GM23248 (cell line): ENCODE data around the gene ADAT3. TPM values are rescaled to one million over a fixed set of nuclear protein-coding genes. Genes with fewer than 3 reads are reported as not detected.

Experiments
- DNase-seq: peaks from one replicate; pipeline ENCODE4 v3.0.0-alpha.2; 2015
- H2AFZ ChIP-seq: fragments of 200-600 bp; sonication (generic); 2 replicates; pipeline ENCODE4 v1.6.1; 2016; ENCODE audit warnings: antibody characterized with exemption
- H3F3A ChIP-seq: fragments of 200-600 bp; sonication (generic); 2 replicates; pipeline ENCODE4 v1.6.1; 2016; ENCODE audit warnings: mild to moderate bottlenecking, antibody characterized with exemption, mixed run types; ENCODE audit not compliant: insufficient read depth
- H3K27ac ChIP-seq: fragments of 200-600 bp; sonication (generic); 2 replicates; pipeline ENCODE4 v1.5.1; 2016; ENCODE audit warnings: mild to moderate bottlenecking
- H3K27me3 ChIP-seq: fragments of 200-600 bp; sonication (generic); replicated peaks from 2 replicates; pipeline ENCODE4 v1.6.1; 2016; ENCODE audit warnings: mild to moderate bottlenecking; ENCODE audit not compliant: insufficient read depth
- H3K36me3 ChIP-seq: fragments of 200-600 bp; sonication (generic); 2 replicates; pipeline ENCODE4 v1.6.1; 2016; ENCODE audit warnings: low read depth, mild to moderate bottlenecking
- H3K4me1 ChIP-seq: fragments of 200-600 bp; sonication (generic); 2 replicates; pipeline ENCODE4 v1.6.1; 2016; ENCODE audit warnings: mild to moderate bottlenecking; ENCODE audit not compliant: insufficient read depth
- H3K4me2 ChIP-seq: fragments of 200-600 bp; sonication (generic); one replicate; pipeline ENCODE4 v1.6.1; 2016; ENCODE audit warnings: mild to moderate bottlenecking; ENCODE audit not compliant: unreplicated experiment
- H3K4me3 ChIP-seq: fragments of 200-600 bp; sonication (generic); 2 replicates; pipeline ENCODE4 v1.5.1; 2016; ENCODE audit warnings: mild to moderate bottlenecking
- H3K79me2 ChIP-seq: fragments of 200-600 bp; sonication (generic); 2 replicates; pipeline ENCODE4 v1.6.1; 2016; ENCODE audit warnings: mild to moderate bottlenecking; ENCODE audit not compliant: insufficient read depth
- H3K9ac ChIP-seq: fragments of 200-600 bp; sonication (generic); 2 replicates; pipeline ENCODE4 v1.6.1; 2016; ENCODE audit warnings: mild to moderate bottlenecking
- H3K9me2 ChIP-seq: fragments of 200-600 bp; sonication (generic); 2 replicates; pipeline ENCODE4 v1.6.1; 2016; ENCODE audit warnings: mixed run types, mild to moderate bottlenecking, moderate library complexity; ENCODE audit not compliant: insufficient read depth
- H3K9me3 ChIP-seq: fragments of 200-600 bp; sonication (generic); one replicate; pipeline ENCODE4 v1.6.1; 2017; ENCODE audit warnings: low read depth
- H4K20me1 ChIP-seq: fragments of 200-600 bp; sonication (generic); 2 replicates; pipeline ENCODE4 v1.6.0; 2016; ENCODE audit not compliant: insufficient read depth
- EZH2 ChIP-seq: fragments of 200-600 bp; sonication (generic); IDR thresholded peaks from 2 replicates; pipeline ENCODE4 v1.6.1; 2018; ENCODE audit warnings: antibody characterized with exemption, mild to moderate bottlenecking; ENCODE audit not compliant: insufficient read depth, poor library complexity, severe bottlenecking
- EZH2phosphoT487 ChIP-seq: fragments of 200-600 bp; sonication (generic); IDR thresholded peaks from 2 replicates; pipeline ENCODE4 v1.6.1; 2018; ENCODE audit warnings: antibody characterized with exemption, moderate library complexity, mild to moderate bottlenecking, low read depth; ENCODE audit not compliant: insufficient read depth
- WGBS, 2 experiments: methylation state at CpG; one replicate each; pipeline ENCODE4 v1.1.6; 2015 to 2017; ENCODE audit warnings: low lambda C conversion rate in 2 of 2, low coverage in 1 of 2; ENCODE audit errors: missing lambda C conversion rate in 2 of 2; 5-methylcytosine and 5-hydroxymethylcytosine counted together
- in situ Hi-C: fragments of 300-500 bp; cut with MboI; formaldehyde crosslinking; loops from 2 replicates; pipeline ENCODE4 v1.15.0; 2020
- polyA plus RNA-seq: library from polyadenylated mRNA; unstranded; fragments of >200 nt; fragmentation: Nextera tagmentation; extraction: Ambion mirVana; gene quantifications from 2 replicates; pipeline ENCODE4 v1.2.1, GENCODE V29; 2016
- total RNA-seq: library from RNA; depleted of rRNA; stranded (reverse); fragments of >200 nt; shearing (Covaris generic); gene quantifications from 2 replicates; pipeline ENCODE4 v1.2.3, GENCODE V29; 2014

Gene ADAT3
- total and polyA plus RNA-seq, 2 experiments from 2014 or later: 0.22 to 3.2 TPM

- WGBS, 2 experiments: 53 to 88% methylated on average over 5 to 16 of the region's 16 CpGs
These were observed 47.4 kb upstream of the ADAT3 start for GRCh38 chr19:1857648-1858326.

GRCh38 chr19:1858412-1859081 lies 46.7 kb upstream of the ADAT3 start:
- no peaks in the 10 kb centered on the region for H3K9me2 ChIP-seq
- WGBS, 2 experiments: 69 to 71% methylated on average over 9 to 10 of the region's 10 CpGs
- TF ChIP-seq EZH2: no peak
- peaks cover 89% of the 10 kb centered on the region for H3K79me2 ChIP-seq
- no peaks in the 10 kb centered on the region for H3K36me3 ChIP-seq
- H3K9ac ChIP-seq: no peak overlapping the region
- no peaks in the 10 kb centered on the region for H3K27me3 ChIP-seq
- H3F3A ChIP-seq: peaks cover 9% of the 10 kb centered on the region; the same call in 1 of the 2 replicates
- H2AFZ ChIP-seq: no peak overlapping the region
- no peaks in the 10 kb centered on the region for H3K9me3 ChIP-seq
- H3K27ac ChIP-seq: no peak overlapping the region
- no peaks in the 10 kb centered on the region for H4K20me1 ChIP-seq
- DNase-seq: no peak
- no peak overlapping the region for H3K4me2 ChIP-seq
- H3K4me1 ChIP-seq: peaks cover 39% of the 10 kb centered on the region
- H3K4me3 ChIP-seq: no peak overlapping the region
- in situ Hi-C loops: no loop called here

More at GRCh38 chr19:1857648-1858326, 47.4 kb upstream of the ADAT3 start:
- Histone ChIP-seq H2AFZ (0 out of 2 replicates have a peak overlapping the region, but pooled peaks have one; percentile 2), H3K9me3 (no peaks in the 10 kb centered on the region), H3K9me2 (no peaks in the 10 kb centered on the region), H3K79me2 (peaks cover 97% of the 10 kb centered on the region), H3K4me3 (peak overlapping the region; percentile 66), H3K36me3 (no peaks in the 10 kb centered on the region), H4K20me1 (no peaks in the 10 kb centered on the region), H3K27ac (peak overlapping the region; percentile 93), H3K27me3 (no peaks in the 10 kb centered on the region), H3F3A (peaks cover 9% of the 10 kb centered on the region; the same call in 1 of the 2 replicates), H3K9ac (peak overlapping the region; percentile 87), H3K4me1 (peaks cover 39% of the 10 kb centered on the region), H3K4me2 (peak overlapping the region; percentile 74)
- DNase-seq: no peak
- in situ Hi-C loops: no loop called here
- TF ChIP-seq EZH2 (no peak), EZH2phosphoT487 (no peak)

DNA sequence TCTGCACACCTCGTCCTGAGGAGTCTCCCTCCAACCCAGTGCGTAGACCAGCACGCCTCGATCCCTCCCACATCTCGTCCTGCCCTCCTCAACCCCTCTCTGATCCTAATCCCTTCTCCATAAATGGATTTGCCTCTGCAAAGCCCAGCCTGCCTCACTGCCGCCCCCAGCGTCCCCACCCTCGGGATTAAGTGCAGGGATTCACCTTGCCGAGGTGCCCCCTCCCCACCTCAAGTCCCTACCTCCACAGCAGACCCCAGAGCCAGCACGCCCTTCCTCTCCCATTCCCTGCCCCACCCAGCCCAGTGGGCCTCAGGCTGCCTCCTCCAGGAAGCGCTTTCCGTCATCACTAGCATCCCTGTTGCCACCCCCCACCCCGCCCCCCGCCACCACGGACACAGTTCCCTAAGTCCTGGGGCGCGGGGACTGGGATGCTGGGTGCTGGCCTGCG lies 45.8 kb upstream of the ADAT3 start:
- Histone ChIP-seq H3K27me3 (no peaks in the 10 kb centered on the region), H3K4me2 (peak overlapping the region; percentile 87), H3K9ac (peak overlapping the region; percentile 90), H3K9me2 (no peaks in the 10 kb centered on the region), H2AFZ (no peak overlapping the region), H3F3A (peaks cover 9% of the 10 kb centered on the region; the same call in 1 of the 2 replicates), H4K20me1 (no peaks in the 10 kb centered on the region), H3K4me3 (peak overlapping the region; percentile 91), H3K27ac (peak overlapping the region; percentile 72), H3K4me1 (peaks cover 37% of the 10 kb centered on the region), H3K79me2 (peaks cover 81% of the 10 kb centered on the region), H3K9me3 (no peaks in the 10 kb centered on the region), H3K36me3 (no peaks in the 10 kb centered on the region)
- 62 to 66% methylated on average over 9 to 18 of the region's 18 CpGs for WGBS, 2 experiments
- in situ Hi-C loops: no loop called here
- no peak for DNase-seq
- no peak for TF ChIP-seq EZH2phosphoT487
- TF ChIP-seq EZH2: no peak

DNA sequence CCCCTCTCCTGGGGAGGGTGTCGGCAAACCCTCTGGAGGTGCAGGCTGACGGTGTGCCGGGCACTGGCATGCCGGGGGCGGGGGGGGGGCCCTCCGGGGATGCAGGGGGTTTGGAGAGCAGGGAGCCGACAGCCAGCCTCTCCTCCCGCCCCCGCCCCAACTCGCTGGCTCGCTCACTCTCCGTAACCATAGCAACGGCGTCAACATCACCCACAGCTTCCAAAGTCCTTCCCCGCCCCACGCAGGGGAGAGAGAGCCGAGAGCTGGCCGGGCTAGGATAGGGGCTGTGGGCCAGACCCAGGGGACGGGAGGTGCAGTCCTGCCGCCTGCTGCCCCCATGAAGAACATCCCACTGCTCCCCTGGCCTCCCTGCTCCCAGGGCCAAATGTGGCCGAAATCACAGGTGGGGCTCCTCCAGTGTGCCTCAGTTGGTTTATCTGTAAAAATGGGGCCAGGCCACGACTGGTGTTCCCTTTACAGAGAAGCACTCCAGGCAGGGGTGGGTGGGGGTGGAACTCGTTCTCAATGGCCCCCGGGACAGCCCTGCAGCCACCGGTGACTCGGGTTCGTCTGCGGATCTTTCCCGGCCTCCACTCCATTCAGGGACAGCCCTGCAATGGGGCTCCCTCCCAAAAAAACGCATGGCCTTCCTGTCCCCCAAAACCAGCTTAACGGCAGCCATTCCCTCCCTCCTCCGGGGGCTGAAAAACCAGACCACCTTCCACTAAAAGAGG lies 45.0 kb upstream of the ADAT3 start:
- Histone ChIP-seq H3K4me3 (peak overlapping the region; percentile 91), H3K27ac (peak overlapping the region; percentile 72), H3K27me3 (no peaks in the 10 kb centered on the region), H3K9ac (peak overlapping the region; percentile 90), H3K4me1 (peaks cover 28% of the 10 kb centered on the region), H4K20me1 (no peaks in the 10 kb centered on the region), H3K79me2 (peaks cover 77% of the 10 kb centered on the region), H3K4me2 (peak overlapping the region; percentile 87), H3K36me3 (no peaks in the 10 kb centered on the region), H3K9me3 (no peaks in the 10 kb centered on the region), H2AFZ (no peak overlapping the region), H3F3A (peaks cover 9% of the 10 kb centered on the region; the same call in 1 of the 2 replicates), H3K9me2 (no peaks in the 10 kb centered on the region)
- TF ChIP-seq EZH2 (no peak), EZH2phosphoT487 (no peak)
- in situ Hi-C loops: no loop called here
- DNase-seq: peak; percentile 96
- WGBS, 2 experiments: 4% methylated on average over 19 to 29 of the region's 32 CpGs
